ENCODE results near the gene CPN1.

The CPN1 gene

DNA sequence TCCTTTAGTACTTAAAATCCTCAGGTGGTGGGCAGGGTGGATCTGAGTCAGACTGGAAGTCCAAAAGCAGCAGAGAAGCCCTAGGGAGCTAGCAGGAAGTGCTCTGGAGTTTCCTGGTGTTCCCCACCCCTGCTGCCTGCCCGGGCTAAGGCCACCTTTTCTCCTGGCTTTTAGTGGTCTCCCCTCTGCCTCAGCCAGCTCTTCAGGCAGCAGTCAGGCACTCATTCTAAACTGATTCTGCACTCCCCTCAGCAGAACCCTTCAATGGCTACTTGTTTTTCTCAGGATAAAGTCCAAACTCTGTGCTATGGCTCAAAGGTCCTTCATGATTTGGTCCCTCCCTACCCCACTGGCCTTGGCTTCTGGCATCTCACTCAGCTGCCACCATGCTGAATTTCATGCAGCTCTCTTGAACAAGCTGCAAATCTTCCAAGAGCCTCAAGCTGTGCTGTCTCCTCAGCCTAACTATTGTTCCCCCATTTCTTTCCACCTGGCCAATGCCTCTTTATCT, 43.1 kb downstream of the CPN1 start:
- TF ChIP-seq MYC (IDR thresholded peaks at IDR 0.05; ENCODE audit: low read depth, low read length), result no peak
- no peak overlapping the region for H3K4me3 ChIP-seq (ENCODE audit: low read depth, low read length)
- no peak for DNase-seq (ENCODE audit: low read depth)

DNA sequence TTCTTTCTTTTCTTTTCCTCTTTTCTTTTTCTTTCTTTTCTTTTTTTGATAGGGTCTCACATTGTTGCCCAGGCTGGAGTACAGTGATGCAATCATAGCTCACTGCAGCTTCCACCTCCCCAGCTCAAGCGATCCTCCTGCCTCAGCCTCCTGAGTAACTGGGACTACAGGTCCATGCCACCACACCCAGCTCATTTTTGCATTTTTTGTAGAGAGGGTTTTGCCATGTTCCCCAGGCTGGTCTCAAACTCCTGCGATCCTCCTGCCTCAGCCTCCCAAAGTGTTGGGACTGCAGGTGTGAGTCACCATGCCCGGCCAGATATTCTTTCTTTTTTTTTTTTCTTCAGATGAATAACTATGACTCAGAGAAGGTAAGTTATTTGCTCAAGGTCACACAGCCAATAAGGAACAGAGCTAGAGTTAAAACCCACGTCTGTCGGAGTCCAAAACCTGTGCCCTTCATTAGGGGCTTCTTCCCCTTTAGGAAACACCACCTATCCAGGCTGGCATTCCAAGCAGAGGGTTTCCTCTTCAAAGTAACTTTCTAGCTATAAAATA, 43.8 kb downstream of the CPN1 start:
- DNase-seq (ENCODE audit: low read depth), result no peak
- H3K4me3 ChIP-seq (ENCODE audit: low read depth, low read length), result no peak overlapping the region
- TF ChIP-seq, protein P1, sequence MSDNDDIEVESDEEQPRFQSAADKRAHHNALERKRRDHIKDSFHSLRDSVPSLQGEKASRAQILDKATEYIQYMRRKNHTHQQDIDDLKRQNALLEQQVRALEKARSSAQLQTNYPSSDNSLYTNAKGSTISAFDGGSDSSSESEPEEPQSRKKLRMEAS (IDR thresholded peaks at IDR 0.05; ENCODE audit: low read depth, low read length), result no peak
- TF ChIP-seq CTCF (IDR thresholded peaks at IDR 0.05; ENCODE audit: low read depth, low read length) (no peak), POLR2A (IDR thresholded peaks at IDR 0.05; ENCODE audit: extremely low read depth, insufficient read length) (no peak), MYC (IDR thresholded peaks at IDR 0.05; ENCODE audit: low read depth, low read length) (no peak)

DNA sequence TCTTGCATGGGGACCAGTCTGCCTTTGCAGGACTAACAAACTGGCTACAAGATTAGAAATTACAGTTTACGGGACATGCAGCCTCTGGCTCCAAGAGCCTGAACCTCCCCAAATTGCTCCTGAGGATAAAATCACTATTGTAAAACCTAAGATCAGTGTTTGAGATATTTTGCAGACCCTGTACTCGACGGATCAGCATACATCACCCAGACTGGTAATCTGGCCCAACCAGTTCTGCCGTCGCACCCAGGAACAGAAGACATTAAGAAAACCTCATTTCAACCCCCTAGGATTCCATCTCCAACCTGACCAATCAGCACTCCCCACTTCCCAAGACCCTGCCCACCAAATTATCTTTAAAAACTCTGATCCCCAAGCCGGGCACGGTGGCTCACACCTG, 44.8 kb downstream of the CPN1 start:
- no peak for TF ChIP-seq MYC (IDR thresholded peaks at IDR 0.05; ENCODE audit: low read depth, low read length)
- TF ChIP-seq, protein P1 (IDR thresholded peaks at IDR 0.05; ENCODE audit: low read depth, low read length), result no peak
- DNase-seq (ENCODE audit: low read depth), result no peak
- no peak overlapping the region for H3K4me3 ChIP-seq (ENCODE audit: low read depth, low read length)

DNA sequence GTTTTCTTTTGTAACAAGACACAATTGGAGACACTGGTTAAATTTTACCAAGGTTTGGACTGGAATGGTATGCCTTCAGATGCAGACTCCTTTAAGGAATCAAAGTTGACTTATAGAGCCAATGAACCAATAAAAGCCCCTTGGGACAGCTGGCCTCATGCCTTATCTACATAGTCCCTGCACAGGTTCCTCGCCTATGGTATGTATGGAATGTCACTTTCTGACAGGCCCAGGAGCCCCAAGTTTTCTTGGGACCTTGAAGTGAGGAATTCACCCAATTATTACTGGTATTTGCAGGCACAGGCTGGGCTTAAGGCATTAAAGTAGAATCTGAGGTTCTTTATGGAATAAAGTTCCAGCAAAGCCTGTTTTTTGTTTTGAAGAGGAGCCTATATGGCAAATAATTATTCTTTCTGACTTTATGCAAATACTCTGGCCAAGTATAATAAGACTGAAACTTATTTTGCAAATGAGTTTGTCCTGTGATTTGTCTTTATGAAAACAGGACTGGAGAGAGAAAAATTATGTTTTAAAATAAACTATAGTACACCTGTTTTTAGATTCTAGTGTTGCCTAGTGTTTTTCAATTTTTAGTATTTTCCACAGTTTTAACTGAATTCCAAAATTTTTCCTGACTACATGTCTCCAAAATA, 47.8 kb downstream of the CPN1 start:
- no peak for DNase-seq (ENCODE audit: low read depth)
- TF ChIP-seq POLR2A (IDR thresholded peaks at IDR 0.05; ENCODE audit: extremely low read depth, insufficient read length) (no peak), CTCF (IDR thresholded peaks at IDR 0.05; ENCODE audit: low read depth, low read length) (no peak), MYC (IDR thresholded peaks at IDR 0.05; ENCODE audit: low read depth, low read length) (no peak)
- TF ChIP-seq, protein P1 (IDR thresholded peaks at IDR 0.05; ENCODE audit: low read depth, low read length), result no peak
- no peak overlapping the region for H3K4me3 ChIP-seq (ENCODE audit: low read depth, low read length)

GRCh38 chr10:100027416-100027815, 54.3 kb downstream of the CPN1 start:
- TF ChIP-seq CTCF (IDR thresholded peaks at IDR 0.05; ENCODE audit: low read depth, low read length) (no peak), POLR2A (IDR thresholded peaks at IDR 0.05; ENCODE audit: extremely low read depth, insufficient read length) (no peak)
- TF ChIP-seq, protein P1 (IDR thresholded peaks at IDR 0.05; ENCODE audit: low read depth, low read length), result no peak
- H3K4me3 ChIP-seq (ENCODE audit: low read depth, low read length), result no peak overlapping the region
- no peak for DNase-seq (ENCODE audit: low read depth)

DNA sequence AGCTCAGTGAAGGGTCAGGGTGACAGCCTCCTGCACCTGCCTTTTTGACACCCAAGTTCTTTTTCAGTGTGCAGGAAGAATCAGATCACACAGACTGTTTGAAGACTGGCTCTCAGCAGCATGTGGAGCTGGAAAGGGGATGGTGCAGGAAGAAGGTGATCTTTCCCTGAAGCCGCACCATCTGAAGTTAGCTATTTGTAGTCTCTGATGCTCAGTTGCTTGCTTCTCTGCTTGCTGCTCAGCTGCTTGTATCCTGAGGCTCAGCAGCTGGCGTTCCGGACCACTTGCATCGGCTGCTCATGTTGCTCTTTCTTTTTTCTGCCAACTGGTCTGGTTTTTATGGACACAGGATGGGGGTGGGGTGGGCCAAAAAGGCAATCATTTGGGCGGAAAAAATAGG, 56.1 kb downstream of the CPN1 start:
- no peak overlapping the region for H3K4me3 ChIP-seq (ENCODE audit: low read depth, low read length)
- TF ChIP-seq MYC (IDR thresholded peaks at IDR 0.05; ENCODE audit: low read depth, low read length) (no peak), POLR2A (IDR thresholded peaks at IDR 0.05; ENCODE audit: extremely low read depth, insufficient read length) (no peak)
- DNase-seq (ENCODE audit: low read depth), result no peak

DNA sequence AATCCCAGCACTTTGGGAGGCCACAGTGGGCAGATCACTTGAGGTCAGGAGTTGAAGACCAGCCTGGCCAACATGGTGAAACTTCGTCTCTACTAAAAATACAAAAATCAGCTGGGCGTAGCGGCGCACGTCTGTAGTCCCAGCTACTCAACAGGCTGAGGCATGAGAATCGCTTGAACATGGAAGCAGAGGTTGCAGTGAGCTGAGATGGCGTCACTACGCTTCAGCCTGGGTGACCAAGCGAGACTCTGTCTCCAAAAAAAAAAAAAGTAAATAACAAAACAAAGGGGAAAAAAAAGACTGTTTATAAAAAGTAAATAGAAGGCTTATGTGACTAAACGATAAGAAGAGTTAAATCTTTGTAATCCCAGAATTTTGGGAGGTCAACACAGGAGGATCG, 56.9 kb downstream of the CPN1 start:
- H3K4me3 ChIP-seq (ENCODE audit: low read depth, low read length), result no peak overlapping the region
- TF ChIP-seq, protein P1 (IDR thresholded peaks at IDR 0.05; ENCODE audit: low read depth, low read length), result no peak
- no peak for TF ChIP-seq MYC (IDR thresholded peaks at IDR 0.05; ENCODE audit: low read depth, low read length)
- no peak for TF ChIP-seq POLR2A (IDR thresholded peaks at IDR 0.05; ENCODE audit: extremely low read depth, insufficient read length)
- TF ChIP-seq CTCF (IDR thresholded peaks at IDR 0.05; ENCODE audit: low read depth, low read length), result no peak
- no peak for DNase-seq (ENCODE audit: low read depth)

All from NB4 (cell line).